Measurements from ENCODE around the gene GALNT16. TPM values are rescaled to one million over a fixed set of nuclear protein-coding genes. Genes with fewer than 3 reads are reported as not detected.

GALNT16 gene
- total and polyA plus RNA-seq, 2 donors (not counting 3 experiments of a cell fraction or from before 2014, with no cell fraction given): 0.39 to 0.49 TPM

GRCh38 chr14:69224946-69225345, 35.0 kb upstream of the GALNT16 start:
- Histone ChIP-seq H3K36me3 (ENCODE audit: control insufficient read depth in 2 of 2, extremely low read depth in 1 of 2, insufficient read depth in 2 of 2, low read length in 2 of 2) (no peaks in the 10 kb centered on the region), H3K9ac (replicated peaks; ENCODE audit: extremely low read depth, insufficient read depth, low read length) (no peak overlapping the region), H2AFZ (ENCODE audit: low read depth, low read length) (no peak overlapping the region), H3K4me3 (replicated peaks in 1 of 3; ENCODE audit: insufficient read depth in 1 of 3, low read depth in 1 of 3, low read length in 3 of 3) (no peak overlapping the region), H3K27me3 (ENCODE audit: control insufficient read depth in 2 of 2, insufficient read depth in 2 of 2, low read length in 2 of 2) (no peaks in the 10 kb centered on the region), H3K9me1 (replicated peaks; ENCODE audit: control insufficient read depth, extremely low read depth, insufficient read depth, low read length) (peaks cover 2% of the 10 kb centered on the region), H4K20me1 (replicated peaks; ENCODE audit: control insufficient read depth, extremely low read depth, insufficient read depth, low read length) (no peaks in the 10 kb centered on the region), H3K4me2 (ENCODE audit: insufficient read depth, low read length) (no peak overlapping the region), H3K79me2 (ENCODE audit: control insufficient read depth, insufficient read depth, low read length) (no peaks in the 10 kb centered on the region), H3K9me3 (replicated peaks; ENCODE audit: control insufficient read depth, insufficient read depth, low read length) (no peaks in the 10 kb centered on the region), H3K27ac (ENCODE audit: insufficient read depth, low read depth, low read length) (no peak overlapping the region), H3K4me1 (ENCODE audit: control insufficient read depth, extremely low read depth, insufficient read depth, low read length) (peaks cover 9% of the 10 kb centered on the region)
- dilution Hi-C loops (cut with MboI; ENCODE audit: extremely low pct_ligation_motif_present, low sequenced_read_pairs): no loop called here
- FAIRE-seq (no peak), DNase-seq (ENCODE audit: low read depth, low spot score) (no peak)
- ChIA-PET POLR2A (no interaction called here), CTCF (interaction anchor here (1.2 kb wide), 1 partner anchor 95 kb away, joined by 3 read pairs; no protein-coding TSS in a partner anchor)
- TF ChIP-seq POLR2AphosphoS5 (IDR thresholded peaks at IDR 0.05; ENCODE audit: insufficient read depth, low read depth, low read length) (no peak), GATA2 (IDR thresholded peaks at IDR 0.05; ENCODE audit: insufficient read depth, insufficient read length, low read depth, low read length) (no peak), JUN (IDR thresholded peaks at IDR 0.05; ENCODE audit: borderline replicate concordance, insufficient read depth, insufficient read length, low read depth) (no peak), POLR2A (IDR thresholded peaks at IDR 0.05; ENCODE audit: low read depth, low read length) (no peak), EZH2 (IDR thresholded peaks at IDR 0.05; ENCODE audit: borderline replicate concordance, low read depth, low read length, severe bottlenecking) (no peak), FOS (IDR thresholded peaks at IDR 0.05; ENCODE audit: borderline replicate concordance, insufficient read depth, low read length) (no peak)
- TF ChIP-seq, protein P1, sequence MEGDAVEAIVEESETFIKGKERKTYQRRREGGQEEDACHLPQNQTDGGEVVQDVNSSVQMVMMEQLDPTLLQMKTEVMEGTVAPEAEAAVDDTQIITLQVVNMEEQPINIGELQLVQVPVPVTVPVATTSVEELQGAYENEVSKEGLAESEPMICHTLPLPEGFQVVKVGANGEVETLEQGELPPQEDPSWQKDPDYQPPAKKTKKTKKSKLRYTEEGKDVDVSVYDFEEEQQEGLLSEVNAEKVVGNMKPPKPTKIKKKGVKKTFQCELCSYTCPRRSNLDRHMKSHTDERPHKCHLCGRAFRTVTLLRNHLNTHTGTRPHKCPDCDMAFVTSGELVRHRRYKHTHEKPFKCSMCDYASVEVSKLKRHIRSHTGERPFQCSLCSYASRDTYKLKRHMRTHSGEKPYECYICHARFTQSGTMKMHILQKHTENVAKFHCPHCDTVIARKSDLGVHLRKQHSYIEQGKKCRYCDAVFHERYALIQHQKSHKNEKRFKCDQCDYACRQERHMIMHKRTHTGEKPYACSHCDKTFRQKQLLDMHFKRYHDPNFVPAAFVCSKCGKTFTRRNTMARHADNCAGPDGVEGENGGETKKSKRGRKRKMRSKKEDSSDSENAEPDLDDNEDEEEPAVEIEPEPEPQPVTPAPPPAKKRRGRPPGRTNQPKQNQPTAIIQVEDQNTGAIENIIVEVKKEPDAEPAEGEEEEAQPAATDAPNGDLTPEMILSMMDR (IDR thresholded peaks at IDR 0.05; ENCODE audit: extremely low read depth in 1 of 2, insufficient read depth in 1 of 2, low read depth in 1 of 2, low read length in 2 of 2): no peak
- intact Hi-C loops (cut with micrococcal nuclease): loop anchor here (5.0 kb wide), 3 partner anchors 73 to 472 kb away; partner anchors contain the start of gene DCAF5
- no TSS peak for BruUV-seq (replicated peaks)

Data from endothelial cell of umbilical vein (primary cell).